ENCODE data around the gene ADD3.

ADD3 gene

DNA sequence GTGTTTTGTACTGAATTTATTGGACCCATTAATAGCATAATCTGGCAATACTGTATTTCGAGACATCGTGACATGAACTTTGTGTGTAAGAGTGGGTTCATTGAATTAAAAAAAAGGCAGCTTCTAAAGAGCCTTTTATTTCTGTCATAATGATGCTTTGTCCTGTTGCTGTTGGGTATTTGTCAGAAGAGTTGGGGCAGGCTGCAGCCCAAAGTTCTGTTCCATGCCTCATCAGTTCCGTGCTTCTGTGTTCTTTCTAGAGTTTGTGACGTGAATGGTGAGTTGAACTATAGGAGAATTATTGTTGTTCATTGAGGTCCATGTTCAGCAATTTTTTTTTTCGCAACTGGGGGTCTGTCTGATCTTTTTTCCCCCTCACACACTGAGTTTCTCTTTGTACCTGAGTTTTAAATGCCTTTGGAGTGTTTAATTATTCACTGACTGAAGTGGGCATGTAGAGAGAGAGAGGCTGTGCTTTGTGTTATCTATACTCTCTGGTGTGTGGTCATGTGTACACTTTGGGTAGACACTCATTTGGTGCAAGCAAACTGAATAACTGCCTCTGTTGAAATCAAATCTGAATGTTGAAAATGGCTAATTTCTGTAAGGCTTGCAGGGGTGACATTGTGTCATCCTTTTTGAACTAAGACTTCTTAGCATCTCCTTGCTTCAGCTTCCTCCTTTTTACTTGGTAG, 69.8 kb downstream of the ADD3 start:
- DNase-seq (ENCODE audit: insufficient read length, low spot score) (no peak), FAIRE-seq (no peak)
- no peak for TF ChIP-seq CTCF (IDR thresholded peaks at IDR 0.05; ENCODE audit: insufficient read depth, missing control alignments)

- no peak for TF ChIP-seq CTCF (IDR thresholded peaks at IDR 0.05; ENCODE audit: insufficient read depth, missing control alignments)
- DNase-seq (ENCODE audit: insufficient read length, low spot score) (no peak), FAIRE-seq (no peak)
Measured at GRCh38 chr10:110078317-110078716, 70.5 kb downstream of the ADD3 start.

- DNase-seq (ENCODE audit: insufficient read length, low spot score) = no peak
- no peak for FAIRE-seq
- TF ChIP-seq CTCF (IDR thresholded peaks at IDR 0.05; ENCODE audit: insufficient read depth, missing control alignments) = no peak
Measured at GRCh38 chr10:110081911-110082310, 74.1 kb downstream of the ADD3 start.

DNA sequence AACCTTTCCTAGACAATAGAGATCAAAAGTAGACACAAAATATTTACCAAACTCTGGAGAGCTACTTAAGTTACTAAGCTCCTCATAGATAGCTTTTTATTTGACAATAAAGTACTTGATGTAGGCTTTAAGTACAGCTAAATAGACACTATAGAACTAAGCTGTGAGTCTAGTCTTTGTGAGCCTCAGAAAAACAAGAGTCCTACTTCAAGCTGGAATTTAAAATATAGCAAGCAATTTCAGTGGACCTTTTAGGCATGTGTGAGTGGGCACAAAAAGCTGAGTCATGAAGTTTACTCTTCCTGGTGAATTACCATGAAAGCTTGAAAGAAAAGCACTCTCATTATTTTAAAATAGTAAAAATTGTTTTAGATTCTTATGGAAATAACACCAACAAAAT, 76.1 kb downstream of the ADD3 start:
- no peak for FAIRE-seq

GRCh38 chr10:110087682-110088081, 79.9 kb downstream of the ADD3 start:
- FAIRE-seq (no peak), DNase-seq (ENCODE audit: insufficient read length, low spot score) (no peak)
- no peak for TF ChIP-seq CTCF (IDR thresholded peaks at IDR 0.05; ENCODE audit: insufficient read depth, missing control alignments)

More for the DNA sequence above, 76.1 kb downstream of the ADD3 start:
- no peak for TF ChIP-seq CTCF (IDR thresholded peaks at IDR 0.05; ENCODE audit: insufficient read depth, missing control alignments)
- no peak for DNase-seq (ENCODE audit: insufficient read length, low spot score)

- DNase-seq (ENCODE audit: insufficient read length, low spot score) (no peak), FAIRE-seq (no peak)
- TF ChIP-seq CTCF (IDR thresholded peaks at IDR 0.05; ENCODE audit: insufficient read depth, missing control alignments) = no peak
Measured at GRCh38 chr10:110088367-110089104, 80.8 kb downstream of the ADD3 start.

- no peak for DNase-seq (ENCODE audit: insufficient read length, low spot score)
- FAIRE-seq = no peak
- no peak for TF ChIP-seq CTCF (IDR thresholded peaks at IDR 0.05; ENCODE audit: insufficient read depth, missing control alignments)
Measured at GRCh38 chr10:110091830-110092229, 84.0 kb downstream of the ADD3 start.

All from D721Med (cell line).